GM19043 (cell line): ENCODE results near the gene KIAA0040.

Experiments
- ATAC-seq: cut with Tn5 transposase; IDR thresholded peaks from one replicate; pipeline ENCODE4 v1.9.1; 2021; ENCODE audit warnings: low read depth; ENCODE audit not compliant: unreplicated experiment

Gene KIAA0040

DNA sequence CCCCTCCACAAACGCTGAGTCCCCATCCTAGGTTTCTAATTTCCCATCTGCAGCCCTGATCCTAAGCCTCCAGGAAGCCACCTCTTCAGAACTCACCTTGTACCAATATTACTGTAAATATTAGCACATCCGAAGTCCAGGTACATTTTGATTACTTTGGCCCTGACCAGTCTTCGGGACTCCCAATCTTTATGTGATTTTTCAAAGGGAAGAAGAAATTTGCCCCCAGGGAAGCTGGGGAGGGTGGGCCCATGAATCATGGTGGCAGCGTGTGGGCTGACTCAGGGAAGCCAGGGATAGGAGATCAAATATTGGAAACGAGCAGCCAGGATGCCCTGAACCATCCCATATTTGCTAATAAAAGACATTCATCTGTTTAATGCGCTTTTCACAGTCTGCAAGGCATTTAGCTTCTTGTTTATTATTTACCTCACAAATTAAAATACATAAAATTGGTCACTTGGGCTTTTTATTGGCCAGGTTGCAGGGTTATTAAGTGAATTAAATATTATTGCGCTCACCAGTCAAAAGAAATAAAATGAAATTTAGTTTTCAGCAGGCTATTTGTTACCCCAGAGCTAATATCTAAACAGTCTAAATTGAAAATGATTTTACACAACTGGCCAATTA lies 46.6 kb downstream of the KIAA0040 start:
- no peak for ATAC-seq

DNA sequence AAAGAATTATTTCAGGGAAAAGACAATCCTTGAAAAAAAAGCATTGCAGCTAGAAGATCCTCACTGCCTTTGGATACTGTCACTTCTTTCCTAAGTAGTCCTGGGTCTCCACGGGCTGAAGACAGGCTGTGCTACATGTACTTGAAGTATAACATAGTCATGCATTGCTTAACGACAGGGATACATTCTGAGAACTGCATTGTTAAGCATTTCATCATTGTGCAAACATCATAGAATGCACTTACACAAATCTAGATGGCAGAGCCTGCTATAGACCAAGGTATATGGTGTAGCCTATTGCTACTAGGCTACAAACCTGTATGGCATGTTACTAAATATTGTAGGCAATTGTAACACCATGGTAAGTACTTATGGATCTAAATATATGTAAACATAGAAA lies 54.0 kb downstream of the KIAA0040 start:
- ATAC-seq: no peak

DNA sequence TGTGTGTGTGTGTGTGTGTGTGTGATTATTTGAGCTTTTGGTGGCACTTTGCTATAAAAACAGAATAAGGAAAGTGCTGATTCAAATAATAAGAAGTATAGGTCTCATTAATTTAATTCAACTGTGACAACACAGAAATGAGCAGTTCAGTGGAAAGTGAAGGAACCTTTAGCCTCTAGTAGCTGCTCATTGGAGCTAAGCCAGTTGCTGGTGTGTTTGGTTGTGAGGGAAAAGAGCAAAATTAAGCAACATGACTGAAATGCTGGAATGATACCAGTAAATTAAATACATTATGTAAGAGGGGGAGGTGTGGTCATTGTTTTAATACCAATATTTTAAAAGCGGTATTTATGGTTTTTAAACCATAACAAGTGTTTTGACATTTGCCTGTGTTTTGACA lies 55.2 kb downstream of the KIAA0040 start:
- ATAC-seq: no peak

DNA sequence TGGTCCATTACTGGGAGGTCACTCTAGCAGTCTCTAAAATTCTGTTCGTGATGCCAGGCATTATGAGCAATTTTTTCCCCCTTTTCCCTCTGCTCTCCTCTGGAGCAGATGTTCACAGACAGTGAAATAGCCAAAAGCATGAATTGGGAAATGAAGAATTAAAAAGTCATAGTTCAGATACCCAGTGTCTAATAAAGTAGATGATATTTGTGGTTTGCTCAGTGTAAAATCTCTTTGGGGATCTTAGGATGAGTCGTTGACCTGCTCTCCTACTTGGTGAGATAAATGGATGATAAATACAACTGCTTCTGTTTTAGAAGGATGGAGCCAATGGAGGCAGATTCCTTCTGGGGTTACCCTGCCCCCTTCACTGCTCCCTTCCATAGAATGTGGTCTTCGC lies 56.3 kb downstream of the KIAA0040 start:
- no peak for ATAC-seq

DNA sequence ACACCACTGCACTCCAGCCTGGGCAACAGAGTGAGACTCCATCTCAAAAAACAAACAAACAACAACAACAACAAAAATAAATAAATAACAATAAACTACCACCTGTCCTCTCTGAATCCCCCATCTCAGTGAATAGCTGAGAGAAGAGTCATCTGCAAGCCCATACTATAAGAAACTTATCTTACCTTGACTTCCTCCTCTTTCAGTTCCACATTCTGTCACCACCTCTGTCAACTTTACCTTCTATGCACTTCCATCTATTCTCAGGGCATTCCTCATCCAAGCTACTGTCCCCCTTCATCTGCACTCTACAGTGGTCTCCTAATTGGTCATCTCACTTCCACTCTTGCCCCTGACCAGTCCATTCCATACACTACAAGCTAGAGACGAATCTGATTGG lies 58.1 kb downstream of the KIAA0040 start:
- no peak for ATAC-seq

DNA sequence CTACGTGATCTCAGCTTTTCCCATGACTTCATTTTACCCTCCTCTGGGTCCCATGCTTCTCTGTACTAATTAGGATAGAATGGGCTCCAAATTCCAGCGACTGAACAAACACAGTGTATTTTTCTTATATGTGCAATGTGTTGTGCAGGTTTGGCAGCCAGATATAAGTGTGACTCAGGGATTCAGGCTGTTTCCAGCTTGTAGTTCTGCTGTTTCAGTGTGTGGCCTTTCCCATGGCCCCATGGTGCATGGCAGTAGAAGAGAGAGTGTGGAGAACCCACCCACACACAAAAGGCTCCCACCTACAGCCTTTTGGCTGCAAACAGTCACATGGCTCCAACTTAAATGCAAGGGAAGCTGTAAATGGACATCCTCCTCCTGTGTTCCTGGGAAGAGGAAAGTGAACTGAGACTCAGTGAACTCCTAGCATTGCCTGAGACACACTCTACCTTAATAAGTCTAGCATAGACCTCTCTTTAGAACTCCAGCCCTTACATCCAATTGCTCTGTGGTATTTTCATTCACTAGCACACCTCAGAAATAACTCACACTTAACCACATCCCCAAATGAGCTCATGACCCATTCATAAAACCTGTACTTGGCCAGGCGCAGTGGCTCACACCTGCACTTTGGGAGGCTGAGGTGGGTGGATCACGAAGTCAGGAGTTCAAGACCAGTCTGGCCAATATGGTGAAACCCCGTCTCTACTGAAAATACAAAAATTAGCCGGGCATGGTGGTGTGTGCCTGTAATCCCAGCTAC lies 58.7 kb downstream of the KIAA0040 start:
- no peak for ATAC-seq

DNA sequence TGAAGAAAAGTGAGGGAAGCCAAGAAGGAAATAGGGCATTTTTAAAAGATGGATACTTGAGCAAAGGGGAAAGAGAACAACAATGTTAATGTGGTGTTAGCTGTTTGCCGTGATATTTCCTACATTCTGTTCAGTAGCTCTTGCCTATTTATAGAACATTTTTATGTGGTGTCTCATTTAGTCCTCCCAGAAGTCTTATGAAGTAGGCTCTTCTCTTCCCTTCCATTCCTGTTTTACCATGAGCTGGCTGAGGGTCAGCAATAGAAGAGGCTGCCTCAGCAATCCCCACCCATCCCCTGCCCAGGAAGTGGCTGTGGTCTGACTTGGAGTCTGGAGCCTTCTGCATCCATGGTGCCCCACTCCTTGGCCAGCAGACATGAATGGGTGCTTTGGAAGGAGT lies 60.1 kb downstream of the KIAA0040 start:
- ATAC-seq: no peak

DNA sequence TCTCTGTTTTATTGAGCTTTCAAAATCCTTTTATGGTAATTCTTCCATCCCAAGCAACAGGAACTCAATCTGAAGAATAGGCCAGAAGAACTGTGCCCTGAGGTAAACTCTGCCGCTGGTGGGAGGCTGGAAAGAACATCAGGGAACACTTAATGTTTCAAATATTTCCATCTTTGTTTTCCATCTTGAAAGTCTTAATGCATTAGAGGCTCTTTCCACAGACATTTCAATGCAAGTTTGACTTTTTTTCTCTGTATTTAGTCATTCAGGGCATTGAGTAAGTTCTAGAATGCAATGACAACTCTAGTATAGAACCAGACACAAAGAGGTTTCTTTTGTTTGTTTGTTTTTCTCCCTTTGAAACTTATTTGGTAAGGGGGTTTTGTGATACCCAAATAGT lies 61.5 kb downstream of the KIAA0040 start:
- ATAC-seq: no peak

DNA sequence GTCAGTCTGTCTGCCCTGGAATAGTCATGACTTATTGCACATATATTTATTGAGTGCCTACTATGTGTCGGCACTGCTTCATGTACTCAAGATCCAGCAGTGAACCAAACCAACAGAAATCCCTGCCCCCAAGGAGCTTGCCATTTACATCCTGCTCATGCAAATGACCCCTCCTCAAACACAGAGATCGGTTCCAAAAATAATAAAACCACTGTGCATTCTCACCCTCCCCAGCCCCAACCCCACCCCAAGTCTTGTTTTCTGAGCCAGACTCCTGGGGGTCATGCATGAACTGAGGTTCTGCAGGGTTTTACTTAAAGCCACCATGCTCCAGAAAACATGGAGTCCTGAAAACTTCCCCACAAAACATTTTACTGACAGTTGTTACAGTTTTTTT lies 61.9 kb downstream of the KIAA0040 start:
- no peak for ATAC-seq

DNA sequence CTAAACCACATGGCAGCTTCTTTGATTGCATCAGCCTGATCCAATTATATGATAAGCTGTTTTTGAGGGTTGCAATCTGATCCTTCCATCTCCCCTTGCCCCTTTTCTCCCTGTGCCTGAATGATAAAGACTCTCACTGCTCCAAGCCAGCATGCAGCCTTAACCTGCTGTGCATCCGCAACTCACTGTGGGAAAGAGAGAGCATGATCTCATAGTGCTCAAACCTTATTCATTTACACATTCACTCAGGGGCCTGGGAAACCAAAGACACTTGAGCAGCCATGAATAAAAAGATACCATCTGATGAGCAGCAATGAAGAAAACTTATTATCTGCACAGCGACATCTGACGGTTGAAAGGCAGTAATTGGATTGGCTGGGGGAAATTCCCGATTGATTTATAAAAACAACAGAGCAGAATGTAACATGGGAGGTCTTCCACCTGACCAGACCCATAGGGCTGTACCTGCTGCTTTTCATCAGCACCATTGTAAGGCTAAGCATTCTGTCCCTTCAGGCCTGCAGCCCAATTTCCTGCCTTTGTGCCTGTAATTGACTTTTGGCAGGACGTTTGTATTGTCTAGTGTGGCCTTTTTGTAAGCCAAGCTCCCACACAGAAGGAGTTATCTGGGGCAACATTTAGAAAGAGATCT lies 62.5 kb downstream of the KIAA0040 start:
- no peak for ATAC-seq

DNA sequence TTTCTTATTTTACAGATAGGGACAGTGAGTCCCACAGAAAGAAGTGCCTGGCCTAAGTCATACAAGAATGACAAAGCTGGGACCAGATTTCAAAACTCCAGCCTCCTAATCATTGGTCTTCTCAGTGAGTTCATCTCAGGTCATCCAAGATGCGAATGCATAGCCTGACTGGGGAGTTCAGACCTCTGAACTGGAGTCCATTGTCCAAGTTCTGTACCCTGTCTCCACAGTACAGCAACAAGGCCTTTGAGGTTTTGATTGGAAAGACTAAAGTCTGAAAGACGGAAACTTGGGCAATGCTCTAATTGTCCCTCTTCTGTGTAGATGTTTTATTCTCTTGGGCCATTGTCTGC lies 63.0 kb downstream of the KIAA0040 start:
- ATAC-seq: no peak

DNA sequence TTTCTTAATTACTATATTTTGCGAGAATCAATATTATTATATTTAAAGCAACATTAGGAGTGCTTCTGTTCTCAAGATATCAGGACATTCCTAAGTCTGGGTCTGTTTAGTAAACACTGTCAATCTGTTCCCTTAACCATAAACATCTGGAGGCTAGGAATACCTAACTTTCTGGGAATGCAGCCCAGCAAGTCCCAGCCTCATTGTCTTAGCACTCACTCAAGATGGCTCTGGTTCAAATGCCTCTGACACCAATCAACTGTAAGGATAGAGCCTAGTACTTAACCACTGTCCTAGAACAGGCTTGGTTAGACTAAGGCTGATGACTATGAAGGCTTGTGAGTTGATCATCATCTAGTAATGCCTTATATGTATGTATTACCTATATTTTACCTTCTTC lies 63.4 kb downstream of the KIAA0040 start:
- ATAC-seq: no peak

DNA sequence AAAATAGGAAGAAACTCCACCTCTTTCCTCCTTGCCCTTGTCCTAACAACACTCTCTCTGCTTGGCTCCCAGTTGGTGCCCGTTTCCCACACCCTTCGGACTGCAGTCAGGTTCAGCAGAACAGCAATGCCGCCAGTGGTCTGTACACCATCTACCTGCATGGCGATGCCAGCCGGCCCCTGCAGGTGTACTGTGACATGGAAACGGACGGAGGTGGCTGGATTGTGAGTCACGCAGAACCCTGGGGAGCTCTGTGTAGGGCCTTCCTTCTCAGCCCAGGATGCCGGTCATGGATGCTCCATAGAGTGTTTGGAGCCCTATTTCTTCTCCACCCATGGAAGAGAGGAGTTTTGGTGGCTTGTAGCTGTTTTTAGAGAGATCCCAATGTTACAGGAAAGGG lies 64.1 kb downstream of the KIAA0040 start:
- no peak for ATAC-seq

DNA sequence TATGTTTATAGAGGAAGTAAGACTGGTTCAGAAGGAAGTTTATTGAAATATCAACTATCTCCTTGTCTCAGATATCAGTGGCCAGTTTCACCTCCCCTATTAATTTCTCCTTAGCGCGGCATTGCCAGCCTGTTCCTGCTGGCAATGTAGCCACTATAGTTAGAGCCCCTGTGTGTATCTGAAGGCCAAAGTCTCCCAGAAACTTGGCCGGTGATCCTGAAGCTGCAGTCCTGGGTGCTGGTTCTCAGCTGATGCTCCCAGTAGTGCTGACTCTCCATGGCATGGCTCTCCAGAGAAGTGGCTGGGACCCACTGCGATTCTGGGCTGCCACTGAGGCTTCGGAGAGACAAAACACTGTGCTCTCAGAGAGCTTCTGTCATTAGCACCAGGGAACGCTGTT lies 65.0 kb downstream of the KIAA0040 start:
- ATAC-seq: no peak

DNA sequence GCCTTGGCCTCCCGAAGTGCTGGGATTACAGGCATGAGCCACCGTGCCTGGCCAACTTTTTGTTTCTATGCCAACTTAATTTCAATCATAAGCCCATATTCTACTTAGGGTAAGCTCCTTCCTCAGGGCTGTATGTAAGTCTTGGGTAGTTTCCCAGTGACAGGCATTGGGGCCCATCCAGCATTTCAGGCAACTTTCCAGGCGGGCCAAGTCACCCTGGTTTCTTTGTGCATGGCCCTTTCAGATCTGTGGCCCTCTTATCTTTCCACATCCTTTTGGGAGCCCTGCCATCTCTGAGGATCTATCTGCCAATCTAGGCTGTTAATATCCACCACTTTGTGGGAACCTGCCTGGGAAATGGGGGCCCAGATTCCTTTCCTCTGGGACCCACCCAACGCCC lies 66.2 kb downstream of the KIAA0040 start:
- no peak for ATAC-seq

DNA sequence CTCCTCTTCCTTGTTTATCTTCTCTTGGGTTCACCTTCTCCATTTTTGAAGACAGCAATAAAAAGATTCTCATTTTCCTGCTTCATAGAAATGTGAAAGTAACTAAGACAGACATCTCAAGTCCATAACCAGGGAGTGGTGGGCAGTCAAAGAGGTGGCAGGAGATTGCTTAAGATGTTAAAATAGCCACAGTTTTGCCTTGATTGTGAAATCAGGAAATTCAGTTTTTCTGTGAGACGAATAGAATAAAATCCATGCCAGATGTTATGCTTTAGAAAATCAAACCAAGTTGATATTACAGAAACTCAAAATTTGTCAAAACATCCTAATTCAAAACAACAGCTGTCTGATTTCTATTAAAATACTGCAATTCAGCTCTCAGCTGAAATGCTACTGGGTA lies 67.7 kb downstream of the KIAA0040 start:
- ATAC-seq: no peak

DNA sequence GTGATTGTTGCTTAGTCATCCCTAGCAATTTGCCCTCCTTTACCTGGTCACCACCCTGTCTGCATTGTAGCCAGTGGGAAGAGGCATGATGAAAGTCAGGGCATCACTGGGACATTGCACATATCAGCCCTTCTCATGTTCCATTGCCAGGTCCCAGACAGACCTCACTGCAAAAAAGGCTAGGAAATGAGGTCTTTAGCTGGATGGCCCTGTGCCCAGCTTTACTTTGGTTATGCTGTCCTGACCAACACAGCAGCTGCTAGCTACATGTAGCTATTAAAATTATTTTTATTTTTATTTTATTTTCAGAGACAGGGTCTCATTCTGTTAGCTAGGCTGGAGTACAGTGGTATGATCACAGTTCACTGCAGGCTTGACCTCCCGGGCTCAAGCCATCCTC lies 72.1 kb downstream of the KIAA0040 start:
- no peak for ATAC-seq

DNA sequence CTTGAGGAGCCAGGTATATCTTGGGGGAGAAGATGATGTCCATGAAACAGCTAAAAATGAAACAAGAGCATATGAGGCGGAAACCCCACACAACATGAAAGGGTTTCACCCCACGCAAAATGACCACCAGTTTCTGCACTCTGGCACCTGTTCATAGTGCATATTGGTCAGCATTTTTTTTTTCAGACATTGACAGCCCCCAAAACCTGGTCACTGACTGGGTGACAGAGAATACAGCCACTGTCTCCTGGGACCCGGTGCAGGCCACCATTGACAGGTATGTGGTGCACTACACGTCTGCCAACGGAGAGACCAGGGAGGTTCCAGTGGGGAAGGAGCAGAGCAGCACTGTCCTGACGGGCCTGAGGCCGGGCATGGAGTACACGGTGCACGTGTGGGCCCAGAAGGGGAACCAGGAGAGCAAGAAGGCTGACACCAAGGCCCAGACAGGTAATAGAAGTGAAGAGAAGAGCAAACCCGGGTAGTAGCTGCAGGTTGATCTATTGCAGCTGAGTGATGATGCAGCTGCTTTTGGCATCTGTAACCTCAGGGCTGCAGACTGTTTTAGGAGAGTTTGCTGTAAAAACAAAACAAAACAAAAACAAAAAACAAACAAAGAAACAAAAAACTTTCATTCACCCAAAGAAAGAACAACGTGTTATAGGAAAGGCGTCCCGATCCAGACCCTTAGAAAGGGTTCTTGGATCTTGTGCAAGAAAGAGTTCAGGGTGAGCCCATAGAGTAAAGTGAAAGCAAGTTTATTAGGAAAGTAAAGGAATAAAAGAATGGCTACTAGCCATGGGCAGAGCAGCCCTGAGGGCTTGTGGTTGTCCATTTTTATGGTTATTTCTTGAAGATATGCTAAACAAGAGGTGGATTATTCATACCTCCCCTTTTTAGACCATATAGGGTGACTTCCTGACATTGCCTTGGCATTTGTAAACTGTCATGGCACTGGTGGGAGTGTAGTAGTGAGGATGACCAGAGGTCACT lies 73.9 kb downstream of the KIAA0040 start:
- no peak for ATAC-seq

DNA sequence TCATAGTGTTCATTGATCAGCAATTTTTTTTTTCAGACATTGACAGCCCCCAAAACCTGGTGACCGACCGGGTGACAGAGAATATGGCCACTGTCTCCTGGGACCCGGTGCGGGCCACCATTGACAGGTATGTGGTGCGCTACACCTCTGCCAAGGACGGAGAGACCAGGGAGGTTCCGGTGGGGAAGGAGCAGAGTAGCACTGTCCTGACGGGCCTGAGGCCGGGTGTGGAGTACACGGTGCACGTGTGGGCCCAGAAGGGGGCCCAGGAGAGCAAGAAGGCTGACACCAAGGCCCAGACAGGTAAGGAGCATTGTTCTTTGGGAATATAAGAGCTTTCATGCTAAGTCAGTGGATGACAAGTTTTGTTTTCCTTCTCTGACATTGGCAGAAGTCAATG lies 75.7 kb downstream of the KIAA0040 start:
- ATAC-seq: no peak

DNA sequence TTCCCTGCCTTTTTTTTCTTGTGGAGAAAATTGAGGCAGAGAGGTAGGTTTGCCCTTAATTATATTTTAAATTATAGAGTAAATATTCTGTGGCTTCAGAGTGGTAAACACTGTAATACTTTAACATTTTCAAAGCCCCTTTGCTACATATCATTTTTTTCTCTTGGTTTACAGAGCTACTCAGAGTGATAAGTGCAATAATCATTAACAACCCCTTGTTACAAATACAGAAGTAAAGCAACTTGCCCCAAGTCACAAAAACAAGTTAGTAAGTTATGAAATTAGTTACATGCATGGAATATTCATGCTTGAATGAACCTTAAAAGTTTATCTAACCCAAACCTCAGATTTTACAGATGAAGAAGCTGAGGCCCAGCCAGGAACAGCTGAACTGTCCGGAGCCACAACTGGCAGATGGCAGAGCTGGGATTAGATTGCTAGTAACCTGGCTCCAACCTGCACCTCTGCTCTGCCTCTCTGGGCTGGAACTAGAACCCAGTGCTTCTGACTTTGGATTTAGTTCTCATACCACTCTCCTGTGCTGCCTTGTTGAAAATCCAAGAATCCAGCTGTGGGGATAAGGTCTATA lies 76.3 kb downstream of the KIAA0040 start:
- no peak for ATAC-seq

DNA sequence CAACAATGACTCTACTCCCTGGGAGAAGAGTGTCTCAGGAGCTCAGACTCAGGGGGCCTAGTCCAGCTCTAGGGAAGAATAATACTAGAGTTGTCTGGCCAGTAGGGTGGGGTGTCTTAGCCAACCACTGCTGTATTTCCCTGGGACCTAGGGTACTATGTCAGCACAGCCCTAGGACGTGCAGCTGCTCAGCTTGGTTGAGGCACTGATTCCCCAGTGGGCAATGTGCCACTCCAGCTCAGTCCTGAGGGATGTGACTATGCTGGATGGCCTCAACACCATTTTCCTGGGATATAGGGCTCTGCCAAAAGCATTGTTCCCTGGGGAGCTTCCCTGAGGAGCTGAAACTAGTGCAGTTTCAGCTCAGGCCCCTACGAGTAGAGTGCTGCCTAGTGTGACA lies 77.6 kb downstream of the KIAA0040 start:
- no peak for ATAC-seq
